Naive B cell (primary cell): ENCODE measurements around the gene HBEGF. TPM values are rescaled to one million over a fixed set of nuclear protein-coding genes. Genes with fewer than 3 reads are reported as not detected.

ENCODE experiments used
- ATAC-seq, 2 donors: fragments of 150-1000 bp; cut with Tn5 transposase; 2 replicates each; pipeline ENCODE4 v1.10.0; 2021; ENCODE audit warnings: low read depth in 2 of 2, mild to moderate bottlenecking in 2 of 2, moderate library complexity in 2 of 2
- DNase-seq: peaks from one replicate; pipeline ENCODE4 v3.0.0; 2022
- H3K27ac Mint-ChIP-seq, 6 donors: one replicate each; pipeline ENCODE4 v1.8.0; 2020 to 2022; ENCODE audit warnings: mild to moderate bottlenecking in 6 of 6, mixed read lengths in 6 of 6, moderate library complexity in 5 of 6, inconsistent platforms in 2 of 6
- H3K27me3 Mint-ChIP-seq, 3 donors: one replicate each; pipeline ENCODE4 v1.8.0; 2021 to 2022; ENCODE audit warnings: mixed read lengths in 3 of 3, mild to moderate bottlenecking in 1 of 3
- H3K36me3 Mint-ChIP-seq, 2 donors: one replicate each; pipeline ENCODE4 v1.8.0; 2020 to 2022; ENCODE audit warnings: mixed read lengths in 2 of 2, inconsistent platforms in 1 of 2, mild to moderate bottlenecking in 1 of 2
- H3K4me1 Mint-ChIP-seq, 3 donors: one replicate each; pipeline ENCODE4 v1.8.0; 2020 to 2022; ENCODE audit warnings: mixed read lengths in 3 of 3, inconsistent platforms in 1 of 3, mild to moderate bottlenecking in 1 of 3, moderate library complexity in 1 of 3
- H3K4me3 Mint-ChIP-seq, 8 donors: one replicate each; pipeline ENCODE4 v1.8.0; 2020 to 2022; ENCODE audit warnings: mild to moderate bottlenecking in 8 of 8, mixed read lengths in 8 of 8, moderate library complexity in 8 of 8, inconsistent platforms in 2 of 8
- H3K9me3 Mint-ChIP-seq, 7 donors: one replicate each; pipeline ENCODE4 v1.8.0; 2020 to 2022; ENCODE audit warnings: mixed read lengths in 7 of 7, mild to moderate bottlenecking in 5 of 7, inconsistent platforms in 2 of 7, moderate library complexity in 1 of 7
- polyA plus RNA-seq, 6 donors: library from polyadenylated mRNA; unstranded; fragments of 300-500 nt; fragmentation: Illumina TruSeq; gene quantifications; one replicate each; pipeline ENCODE4 v1.2.3, GENCODE V29; 2021; ENCODE audit warnings: low read depth in 6 of 6

The HBEGF gene
- polyA plus RNA-seq, 6 donors from 2014 or later = 0.19 TPM; not detected in 5

GRCh38 chr5:140322751-140323731 is 23.4 kb downstream of the HBEGF start:
- Mint-ChIP-seq H3K4me1 (peaks cover 0 to 3% (median 0%) of the 10 kb centered on the region in 3 donors), H3K27ac (no peak overlapping the region), H3K27me3 (peaks cover 0 to 4% (median 0%) of the 10 kb centered on the region in 3 donors), H3K36me3 (no peaks in the 10 kb centered on the region), H3K4me3 (no peak overlapping the region), H3K9me3 (peaks cover 0 to 3% (median 0%) of the 10 kb centered on the region in 7 donors)
- ATAC-seq = no peak
- DNase-seq = no peak

GRCh38 chr5:140321796-140322195 is 24.6 kb downstream of the HBEGF start:
- H3K27me3 Mint-ChIP-seq = peaks cover 0 to 4% (median 0%) of the 10 kb centered on the region in 3 donors
- peaks cover 0 to 3% (median 0%) of the 10 kb centered on the region in 7 donors for H3K9me3 Mint-ChIP-seq
- DNase-seq (no peak), ATAC-seq (no peak)
- peaks cover 0 to 3% (median 0%) of the 10 kb centered on the region in 3 donors for H3K4me1 Mint-ChIP-seq
- no peaks in the 10 kb centered on the region for H3K36me3 Mint-ChIP-seq
- H3K27ac Mint-ChIP-seq = no peak overlapping the region
- no peak overlapping the region for H3K4me3 Mint-ChIP-seq

DNA sequence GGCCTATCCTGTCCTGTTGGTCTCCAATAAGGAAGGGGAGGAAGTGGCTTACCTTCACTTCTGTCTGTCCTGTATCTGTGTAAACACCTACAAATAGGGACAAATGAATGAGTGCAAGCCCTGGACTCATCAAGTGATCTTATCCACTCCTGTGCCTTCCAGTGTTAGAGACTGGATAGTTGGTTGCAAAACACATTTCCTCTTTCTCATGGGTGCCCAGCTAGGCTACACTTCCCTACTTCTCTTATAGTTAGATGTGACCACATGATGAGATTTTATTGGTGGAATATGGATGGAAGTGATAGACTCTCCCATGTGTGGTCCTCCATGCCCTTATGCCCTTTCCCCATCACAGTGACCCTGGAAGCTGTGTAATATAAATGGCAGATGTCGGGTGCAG is 26.6 kb downstream of the HBEGF start:
- ATAC-seq (no peak), DNase-seq (no peak)
- Mint-ChIP-seq H3K4me3 (no peak overlapping the region), H3K27ac (no peak overlapping the region), H3K4me1 (peaks cover 0 to 3% (median 0%) of the 10 kb centered on the region in 3 donors), H3K27me3 (peaks cover 0 to 4% (median 0%) of the 10 kb centered on the region in 3 donors), H3K9me3 (peaks cover 0 to 3% (median 0%) of the 10 kb centered on the region in 7 donors), H3K36me3 (no peaks in the 10 kb centered on the region)

- Mint-ChIP-seq H3K36me3 (no peaks in the 10 kb centered on the region), H3K27me3 (peaks cover 0 to 4% (median 0%) of the 10 kb centered on the region in 3 donors), H3K9me3 (peaks cover 0 to 3% (median 0%) of the 10 kb centered on the region in 7 donors), H3K4me1 (peaks cover 0 to 3% (median 0%) of the 10 kb centered on the region in 3 donors), H3K27ac (no peak overlapping the region), H3K4me3 (no peak overlapping the region)
- no peak for ATAC-seq
- DNase-seq = no peak
Observed at GRCh38 chr5:140318792-140319191, 27.6 kb downstream of the HBEGF start.

DNA sequence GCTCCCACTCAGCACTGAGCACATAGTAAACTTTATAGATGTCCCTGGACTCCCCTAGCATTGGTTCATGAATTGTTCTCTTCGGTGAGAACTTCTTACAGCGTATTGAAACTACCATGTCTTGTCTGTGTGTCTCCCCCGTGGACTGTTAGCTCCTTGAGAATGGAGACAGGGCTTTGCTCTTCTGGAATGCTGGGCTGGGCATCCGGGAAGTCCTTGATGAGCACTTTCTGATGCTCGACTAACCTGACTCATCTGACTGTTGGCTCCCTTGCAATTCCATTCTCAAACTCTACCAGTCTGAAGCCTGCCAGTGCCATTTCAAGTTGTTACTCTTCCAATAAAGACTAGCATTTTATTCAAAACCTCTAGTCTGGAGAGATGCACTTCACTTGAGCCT is 28.5 kb downstream of the HBEGF start:
- Mint-ChIP-seq H3K4me1 (peaks cover 0 to 3% (median 0%) of the 10 kb centered on the region in 3 donors), H3K27ac (peak overlapping the region in 1 of 6 donors; percentile 82), H3K4me3 (no peak overlapping the region), H3K27me3 (peaks cover 0 to 4% (median 0%) of the 10 kb centered on the region in 3 donors), H3K36me3 (no peaks in the 10 kb centered on the region), H3K9me3 (peaks cover 0 to 3% (median 0%) of the 10 kb centered on the region in 7 donors)
- DNase-seq = no peak
- ATAC-seq = no peak

GRCh38 chr5:140312791-140313189 is 33.6 kb downstream of the HBEGF start:
- no peak overlapping the region for H3K4me3 Mint-ChIP-seq
- no peaks in the 10 kb centered on the region for H3K9me3 Mint-ChIP-seq
- H3K27me3 Mint-ChIP-seq = peaks cover 12 to 16% (median 15%) of the 10 kb centered on the region in 3 donors
- H3K4me1 Mint-ChIP-seq = no peaks in the 10 kb centered on the region
- DNase-seq (no peak), ATAC-seq (no peak)
- no peak overlapping the region for H3K27ac Mint-ChIP-seq
- H3K36me3 Mint-ChIP-seq = no peaks in the 10 kb centered on the region

DNA sequence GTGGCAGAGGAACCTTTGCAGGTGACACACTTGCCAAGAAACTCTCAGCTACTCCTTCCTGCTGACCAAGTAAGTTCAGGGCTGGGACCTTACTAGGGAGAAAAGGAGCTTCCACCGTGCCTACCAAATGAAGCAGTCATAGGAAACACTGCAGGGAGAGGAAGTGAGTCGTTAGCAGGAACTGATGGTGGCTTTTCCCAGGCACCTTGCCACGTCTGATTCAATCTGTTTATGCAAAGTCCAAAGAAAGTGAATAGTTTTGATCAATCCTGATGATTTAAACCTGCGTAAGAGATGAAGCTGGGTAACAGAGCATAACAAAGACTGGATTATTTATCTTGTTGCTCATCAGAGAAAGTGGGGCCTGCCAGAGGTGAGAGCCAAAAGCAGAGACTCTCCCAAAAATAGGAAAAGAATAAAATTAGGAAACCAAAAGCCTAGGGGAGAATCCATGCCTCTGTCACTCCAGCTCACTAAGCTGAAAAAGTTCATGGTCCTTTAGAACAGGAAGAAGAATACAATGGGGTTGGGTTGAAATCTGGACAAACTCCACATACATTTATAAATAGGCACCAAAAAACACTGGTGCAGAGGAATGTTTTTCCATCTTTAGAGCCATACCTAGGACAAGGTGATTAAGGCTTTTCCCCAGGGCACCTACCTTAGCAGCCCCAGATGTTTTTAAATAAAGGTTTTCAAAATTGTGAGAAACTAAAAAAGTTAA is 34.2 kb downstream of the HBEGF start:
- H3K27me3 Mint-ChIP-seq = peaks cover 12 to 16% (median 15%) of the 10 kb centered on the region in 3 donors
- peak overlapping the region in 1 of 6 donors; percentile 22 for H3K27ac Mint-ChIP-seq
- no peaks in the 10 kb centered on the region for H3K36me3 Mint-ChIP-seq
- no peaks in the 10 kb centered on the region for H3K9me3 Mint-ChIP-seq
- H3K4me3 Mint-ChIP-seq = peak overlapping the region in 1 of 8 donors; percentile 52
- no peaks in the 10 kb centered on the region for H3K4me1 Mint-ChIP-seq
- DNase-seq (no peak), ATAC-seq (no peak)

- Mint-ChIP-seq H3K4me1 (no peaks in the 10 kb centered on the region), H3K9me3 (peaks cover 0 to 2% (median 0%) of the 10 kb centered on the region in 7 donors), H3K36me3 (no peaks in the 10 kb centered on the region)
Observed at GRCh38 chr5:140311011-140311467, 35.4 kb downstream of the HBEGF start.

GRCh38 chr5:140310434-140310833 is 36.0 kb downstream of the HBEGF start:
- H3K27ac Mint-ChIP-seq = no peak overlapping the region
- peaks cover 18 to 22% (median 20%) of the 10 kb centered on the region in 3 donors for H3K27me3 Mint-ChIP-seq
- peaks cover 0 to 2% (median 0%) of the 10 kb centered on the region in 7 donors for H3K9me3 Mint-ChIP-seq
- H3K4me1 Mint-ChIP-seq = no peaks in the 10 kb centered on the region
- no peak overlapping the region for H3K4me3 Mint-ChIP-seq
- no peak for ATAC-seq
- no peak for DNase-seq
- no peaks in the 10 kb centered on the region for H3K36me3 Mint-ChIP-seq

More at GRCh38 chr5:140311011-140311467, 35.4 kb downstream of the HBEGF start:
- Mint-ChIP-seq H3K4me3 (no peak overlapping the region), H3K27me3 (peaks cover 16 to 21% (median 19%) of the 10 kb centered on the region in 3 donors), H3K27ac (no peak overlapping the region)
- ATAC-seq (no peak), DNase-seq (no peak)

GRCh38 chr5:140309706-140310249 is 36.6 kb downstream of the HBEGF start:
- ATAC-seq (no peak), DNase-seq (no peak)
- peaks cover 0 to 2% (median 0%) of the 10 kb centered on the region in 7 donors for H3K9me3 Mint-ChIP-seq
- peak overlapping the region in 1 of 6 donors; percentile 0 for H3K27ac Mint-ChIP-seq
- peaks cover 18 to 22% (median 20%) of the 10 kb centered on the region in 3 donors for H3K27me3 Mint-ChIP-seq
- no peaks in the 10 kb centered on the region for H3K36me3 Mint-ChIP-seq
- no peaks in the 10 kb centered on the region for H3K4me1 Mint-ChIP-seq
- H3K4me3 Mint-ChIP-seq = no peak overlapping the region

GRCh38 chr5:140305471-140305870 is 40.9 kb downstream of the HBEGF start:
- ATAC-seq (no peak), DNase-seq (no peak)
- H3K27me3 Mint-ChIP-seq = peaks cover 11 to 20% (median 14%) of the 10 kb centered on the region in 3 donors
- H3K27ac Mint-ChIP-seq = peak overlapping the region in 1 of 6 donors; percentile 53
- H3K9me3 Mint-ChIP-seq = peaks cover 0 to 2% (median 0%) of the 10 kb centered on the region in 7 donors
- H3K4me3 Mint-ChIP-seq = peak overlapping the region in 2 of 8 donors; percentile 29 to 68
- peaks cover 12 to 17% (median 17%) of the 10 kb centered on the region in 3 donors for H3K4me1 Mint-ChIP-seq
- H3K36me3 Mint-ChIP-seq = no peaks in the 10 kb centered on the region

DNA sequence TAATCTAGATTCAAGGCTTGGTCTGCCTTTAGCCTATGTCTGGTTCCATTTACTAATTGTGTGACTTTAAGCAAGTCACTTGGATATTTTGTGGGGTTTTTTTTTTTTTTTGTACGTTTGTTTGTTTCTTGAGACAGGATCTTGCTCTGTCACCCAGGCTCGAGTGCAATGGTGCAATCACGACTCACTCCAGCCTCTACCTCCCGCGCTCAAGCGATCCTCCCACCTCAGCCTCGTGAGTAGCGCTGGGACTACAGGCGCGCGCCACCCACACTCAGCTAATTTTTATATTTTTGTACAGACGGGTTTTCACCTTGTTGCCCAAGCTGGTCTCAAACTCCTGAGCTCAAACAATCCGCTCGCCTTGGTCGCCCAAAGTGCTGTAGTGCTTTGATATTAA is 42.4 kb downstream of the HBEGF start:
- H3K9me3 Mint-ChIP-seq = peaks cover 0 to 2% (median 0%) of the 10 kb centered on the region in 7 donors
- peaks cover 0 to 5% of the 10 kb centered on the region in 2 donors for H3K36me3 Mint-ChIP-seq
- DNase-seq (no peak), ATAC-seq (no peak)
- peak overlapping the region in 4 of 8 donors; percentile 9 to 51 (median 38) for H3K4me3 Mint-ChIP-seq
- no peak overlapping the region for H3K27ac Mint-ChIP-seq
- H3K4me1 Mint-ChIP-seq = peaks cover 15 to 17% (median 17%) of the 10 kb centered on the region in 3 donors
- peaks cover 3 to 8% (median 7%) of the 10 kb centered on the region in 3 donors for H3K27me3 Mint-ChIP-seq
